Measurements from ENCODE around the gene SETBP1. TPM values are rescaled to one million over a fixed set of nuclear protein-coding genes. Genes with fewer than 3 reads are reported as not detected.

Gene SETBP1
- total and polyA plus RNA-seq, 9 of the 15 experiments (the other 6 are each of a cell fraction or from before 2014, with no cell fraction given): under 0.01 to 0.13 (median 0.04) TPM

- H3K4me3 ChIP-seq: no peak overlapping the region
- H3K9ac ChIP-seq (ENCODE audit: insufficient read depth in 1 of 2, low read depth in 2 of 2, low read length in 2 of 2): no peak overlapping the region
- CTCF ChIA-PET (ENCODE audit: low intra/inter-chr PET ratio): no interaction called here
- ATAC-seq (no peak), DNase-seq (ENCODE audit: extremely low read depth in 1 of 4, low spot score in 3 of 4) (no peak), FAIRE-seq (no peak)
- H3K4me2 ChIP-seq (ENCODE audit: insufficient read depth, low read length): no peak overlapping the region
- in situ Hi-C loops (cut with MboI): no loop called here
- POLR2A ChIA-PET: interaction anchor here (0.7 kb wide), 1 partner anchor 97 kb away, joined by 4 read pairs; no protein-coding TSS in a partner anchor
- BruUV-seq (replicated peaks): no TSS peak
- 2% methylated on average over 6 of the region's 6 CpGs for WGBS (ENCODE audit: insufficient coverage, low coverage, missing lambda C conversion rate)
- no peaks in the 10 kb centered on the region for H3K27me3 ChIP-seq (ENCODE audit: control insufficient read depth in 2 of 2, insufficient read depth in 2 of 2, low read length in 2 of 2)
- no peaks in the 10 kb centered on the region for H3K9me3 ChIP-seq (replicated peaks; ENCODE audit: control insufficient read depth, insufficient read depth, low read depth, low read length)
- no peaks in the 10 kb centered on the region for H3K36me3 ChIP-seq (ENCODE audit: control insufficient read depth, insufficient read depth, low read length)
- H4K20me1 ChIP-seq (replicated peaks; ENCODE audit: control insufficient read depth, insufficient read depth, low read length): no peaks in the 10 kb centered on the region
- no peaks in the 10 kb centered on the region for H3K9me1 ChIP-seq (ENCODE audit: control insufficient read depth, insufficient read depth, low read length)
- H3K27ac ChIP-seq (ENCODE audit: extremely low read depth, low read depth, low read length): no peak overlapping the region
- H2AFZ ChIP-seq (ENCODE audit: low read depth, low read length): no peak overlapping the region
- H3K4me1 ChIP-seq (replicated peaks in 1 of 2; ENCODE audit: control insufficient read depth in 2 of 2, insufficient read depth in 2 of 2, low read length in 2 of 2): no peaks in the 10 kb centered on the region
- intact Hi-C loops (cut with micrococcal nuclease): no loop called here
- H3K79me2 ChIP-seq (ENCODE audit: control insufficient read depth, insufficient read depth, low read length): no peaks in the 10 kb centered on the region
- TF ChIP-seq ARID1B (IDR thresholded peaks at IDR 0.05) (no peak), ZNF24 (IDR thresholded peaks at IDR 0.05) (no peak), TRIM25 (IDR thresholded peaks at IDR 0.05; ENCODE audit: borderline replicate concordance) (no peak), XRCC4 (IDR thresholded peaks at IDR 0.05; ENCODE audit: extremely low read depth, insufficient read depth, insufficient read length) (no peak), IFI16 (CRISPR knock-in tag; IDR thresholded peaks at IDR 0.05) (no peak), E4F1 (CRISPR knock-in tag; IDR thresholded peaks at IDR 0.05; ENCODE audit: borderline replicate concordance) (no peak), ZNF436 (CRISPR knock-in tag; IDR thresholded peaks at IDR 0.05) (no peak), HNRNPUL1 (IDR thresholded peaks at IDR 0.05; ENCODE audit: low read length) (no peak), ZBTB26 (CRISPR knock-in tag; IDR thresholded peaks at IDR 0.05) (no peak), HMGXB4 (CRISPR knock-in tag; IDR thresholded peaks at IDR 0.05) (no peak), ASH1L (IDR thresholded peaks at IDR 0.05; ENCODE audit: borderline replicate concordance, low read depth, partially characterized antibody) (no peak), HIVEP1 (CRISPR knock-in tag; IDR thresholded peaks at IDR 0.05) (no peak), MXD1 (CRISPR knock-in tag; IDR thresholded peaks at IDR 0.05; ENCODE audit: borderline replicate concordance, poor library complexity, severe bottlenecking) (no peak), RB1 (IDR thresholded peaks at IDR 0.05; ENCODE audit: low read depth) (no peak), PML (IDR thresholded peaks at IDR 0.05; ENCODE audit: low read length) (no peak)
Observed at GRCh38 chr18:44882163-44882868, 201.6 kb downstream of the SETBP1 start.
